Measurements from ENCODE around the gene IGSF21.

The IGSF21 gene

DNA sequence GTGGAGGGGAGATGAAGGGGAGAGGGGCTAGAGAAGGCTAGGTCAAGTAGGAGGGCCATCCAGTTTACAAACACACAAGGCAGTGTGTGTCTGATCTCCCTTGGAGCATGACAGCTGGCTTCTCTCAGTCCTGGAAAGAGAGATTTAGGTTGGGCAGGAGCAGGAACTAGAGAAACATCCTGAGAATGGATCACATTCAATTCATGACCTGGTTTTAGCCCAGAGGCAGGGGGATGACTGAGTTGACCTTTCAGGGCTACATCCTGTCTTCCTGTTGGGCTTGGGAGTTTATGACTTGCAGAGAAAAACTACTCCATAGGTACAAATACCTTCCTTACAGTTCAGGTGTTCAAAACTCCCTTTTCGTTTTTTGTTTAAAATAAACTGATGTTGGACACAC is 97.0 kb downstream of the IGSF21 start:
- DNase-seq, result no peak

DNA sequence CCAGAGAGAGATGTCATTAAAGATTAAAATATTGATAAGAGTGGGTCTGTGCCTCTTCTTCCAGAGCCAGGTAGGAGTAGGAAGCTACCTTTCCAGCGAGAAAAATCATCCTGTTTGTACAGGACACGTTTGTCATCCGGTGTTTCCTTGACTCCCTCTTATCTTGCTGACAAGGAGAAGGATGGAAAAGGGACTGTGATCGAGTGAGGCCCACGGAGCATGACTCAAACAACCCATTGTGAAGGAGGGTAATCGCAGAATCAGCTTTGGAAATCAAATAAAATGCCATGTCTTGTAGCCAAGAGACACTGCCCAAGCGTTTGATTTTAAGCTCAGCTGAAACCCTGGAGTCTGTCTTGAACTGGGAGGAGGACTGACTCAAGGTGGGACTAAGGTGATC is 97.7 kb downstream of the IGSF21 start:
- DNase-seq, result no peak

DNA sequence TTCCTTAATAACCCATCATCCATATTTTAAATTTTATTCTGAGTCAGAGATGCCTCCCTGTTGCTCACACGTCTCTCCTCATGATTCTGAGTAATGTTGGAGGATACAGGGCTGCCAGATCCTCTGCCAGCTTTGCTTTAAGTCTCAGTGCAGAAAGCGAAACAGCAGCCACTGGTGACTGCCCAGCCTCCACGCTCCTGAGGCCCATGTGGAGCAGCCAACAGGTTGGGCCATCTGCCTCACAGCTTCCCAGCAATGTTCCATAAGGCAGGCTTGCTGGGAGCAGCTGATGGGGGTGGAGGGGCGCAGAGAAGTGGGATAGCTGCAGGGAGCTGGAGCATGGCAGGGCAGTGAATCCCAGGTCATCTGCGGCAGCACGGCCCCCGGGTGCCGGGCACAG is 104.2 kb downstream of the IGSF21 start:
- DNase-seq, result peak in 15 of 56 donors; percentile 2 to 39 (median 13)

DNA sequence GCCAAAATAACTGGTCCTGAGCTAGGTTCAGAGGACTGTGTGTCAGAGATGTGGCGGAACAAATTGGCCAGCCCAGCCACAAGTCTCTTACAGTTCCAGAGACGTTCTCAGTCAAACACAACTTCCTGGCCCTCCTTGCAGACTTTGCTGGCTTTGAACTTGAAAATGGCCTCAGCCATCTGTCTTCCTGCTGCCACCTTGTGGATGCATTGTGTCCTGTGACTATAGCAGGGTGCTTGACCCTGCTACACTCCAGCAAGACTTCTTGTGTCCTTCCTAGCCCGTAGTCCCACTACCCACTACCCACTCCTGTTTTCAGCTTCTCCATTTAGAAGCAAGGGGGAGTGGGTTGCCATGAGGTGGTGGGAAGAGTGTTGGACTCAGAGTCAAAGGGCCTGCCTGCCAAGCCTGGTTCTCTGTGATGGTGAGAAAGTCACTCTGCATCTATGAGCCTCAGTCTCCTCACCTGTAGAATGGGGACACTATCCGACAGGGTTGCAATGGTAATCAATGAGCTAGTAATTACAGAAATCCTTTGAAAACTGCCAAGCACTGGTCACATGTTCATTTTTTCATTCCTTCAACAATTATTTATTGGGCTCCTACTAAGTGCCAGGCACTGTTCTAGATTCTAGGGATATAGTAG is 109.9 kb downstream of the IGSF21 start:
- peak in 1 of 56 donors; percentile 28 for DNase-seq

DNA sequence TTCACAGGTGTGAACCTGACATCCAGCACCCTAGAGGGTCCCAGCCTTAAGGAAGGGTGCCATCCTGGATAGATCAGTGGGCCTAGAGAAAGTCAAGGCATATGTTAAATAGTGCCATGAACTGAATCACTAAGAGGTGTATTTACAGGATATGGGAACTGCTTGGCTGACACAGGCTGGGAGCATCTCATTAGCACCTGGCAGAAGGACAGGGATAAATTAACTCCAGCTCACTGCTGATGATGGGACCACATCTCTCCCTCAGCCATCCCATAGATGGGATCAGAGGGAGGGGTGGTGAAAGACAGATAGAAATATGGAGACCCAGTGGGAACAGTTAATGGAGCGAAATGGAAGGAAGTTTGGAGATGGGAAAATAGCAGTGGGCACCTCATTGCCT is 122.0 kb downstream of the IGSF21 start:
- no peak for DNase-seq

DNA sequence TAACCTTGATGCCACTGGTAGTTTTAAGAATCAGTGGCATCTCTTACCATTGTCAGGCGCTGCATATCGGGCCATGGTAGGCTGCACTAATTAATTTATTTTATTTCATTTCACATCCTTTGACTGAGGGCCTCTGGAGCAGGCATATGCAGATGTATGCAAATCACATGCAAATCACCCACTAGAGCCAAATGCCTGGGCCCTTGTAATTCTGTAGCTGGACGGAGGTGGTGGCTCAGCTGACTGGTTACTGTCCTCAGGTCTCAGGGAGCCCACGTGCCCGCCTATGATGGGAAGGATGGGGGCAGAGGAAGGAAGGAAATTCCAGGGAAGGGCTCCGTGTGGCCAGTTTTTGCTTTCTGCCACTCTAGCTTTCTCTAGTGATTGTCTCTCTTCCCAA is 122.7 kb downstream of the IGSF21 start:
- peak in 5 of 56 donors; percentile 1 to 28 (median 15) for DNase-seq

DNA sequence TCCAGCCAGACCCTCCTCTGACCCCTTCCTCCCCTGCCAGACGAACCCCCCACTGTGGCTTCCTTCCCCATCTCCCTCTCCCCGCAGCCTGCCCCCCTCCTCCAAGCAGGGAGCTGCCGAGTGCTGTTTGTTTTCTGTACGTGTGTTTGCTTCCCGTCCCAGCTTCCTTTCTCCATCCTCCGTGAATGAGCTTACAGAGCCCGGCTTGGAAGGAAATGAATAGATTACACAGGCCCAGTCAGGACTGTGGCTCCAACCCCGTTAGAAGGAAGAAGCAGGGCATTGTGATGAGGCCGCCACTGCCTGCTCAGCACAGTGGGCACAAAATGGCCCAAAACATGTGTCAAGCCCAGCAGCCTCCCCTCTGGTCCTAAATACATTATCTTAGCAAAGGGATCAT is 123.2 kb downstream of the IGSF21 start:
- peak in 47 of 56 donors; percentile 6 to 76 (median 44) for DNase-seq

DNA sequence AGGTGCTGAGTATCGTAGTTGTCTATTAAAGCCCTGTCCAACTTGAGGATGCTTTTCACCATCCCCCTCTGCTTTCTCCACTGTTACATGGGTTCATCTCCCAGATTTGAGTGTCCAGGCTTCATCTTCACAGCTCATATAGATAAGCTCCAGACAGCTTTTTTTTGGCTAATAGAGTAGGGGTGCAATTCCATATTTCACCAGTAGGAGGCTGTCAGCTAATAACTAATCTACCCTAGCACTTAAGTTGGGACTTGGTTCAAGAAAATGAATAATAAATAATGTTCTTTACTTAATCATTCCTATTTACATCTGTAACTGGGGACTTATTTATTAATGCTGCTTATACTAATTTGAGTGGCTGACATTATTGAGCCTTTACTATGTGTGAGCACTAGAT is 124.5 kb downstream of the IGSF21 start:
- DNase-seq, result no peak

DNA sequence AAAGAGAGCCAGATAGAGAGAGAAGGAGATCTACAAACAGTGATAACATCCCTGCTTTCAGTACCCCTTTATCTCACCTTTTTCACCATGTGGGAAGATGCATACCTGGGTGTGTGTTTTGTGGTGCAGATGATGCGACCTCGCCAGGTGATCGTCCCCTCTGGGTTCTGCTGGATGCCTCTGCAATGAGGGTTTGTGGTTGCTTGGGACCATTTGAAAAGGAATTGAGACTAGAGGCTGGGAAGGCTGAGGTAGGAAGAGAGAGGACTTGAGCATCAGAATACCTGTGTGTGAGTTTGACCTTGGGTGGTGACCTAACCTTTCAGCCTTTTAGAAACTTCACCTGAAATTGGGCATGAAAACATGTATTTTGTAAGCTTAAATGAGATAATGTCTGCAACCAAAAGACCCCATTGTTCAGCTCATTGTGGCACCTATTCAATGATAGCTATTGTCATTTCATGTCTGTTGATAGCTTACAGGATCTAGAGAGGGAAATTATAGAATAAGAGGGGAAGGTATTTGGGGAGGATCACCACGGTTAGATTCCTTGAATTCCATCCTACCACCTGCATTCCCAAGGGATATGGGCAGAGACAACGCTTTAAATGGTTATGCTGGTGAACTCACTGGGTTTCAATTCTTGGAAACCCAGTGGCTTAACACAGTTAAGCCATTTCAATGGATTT is 125.7 kb downstream of the IGSF21 start:
- DNase-seq, result no peak

DNA sequence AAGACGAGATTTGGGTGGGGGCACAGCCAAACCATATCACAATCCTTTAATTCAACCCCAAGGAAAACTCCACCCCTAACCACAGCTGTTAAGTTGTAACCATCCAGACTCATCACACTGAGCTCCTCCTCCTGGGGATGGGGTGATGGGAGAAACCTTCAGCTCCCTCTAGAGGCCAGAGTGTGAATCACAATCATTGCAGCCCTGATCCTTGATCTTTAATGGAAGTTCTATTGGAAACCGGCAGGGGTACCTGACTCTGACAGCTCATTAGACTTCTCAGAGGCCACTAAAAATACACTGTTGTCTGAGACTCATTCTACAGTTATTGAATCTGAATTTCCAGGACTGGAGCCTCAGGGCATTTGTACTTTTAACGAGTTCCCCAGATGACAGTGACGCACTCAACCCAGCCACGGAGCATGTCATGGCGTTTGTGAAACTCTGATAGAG is 127.2 kb downstream of the IGSF21 start:
- peak in 29 of 56 donors; percentile 1 to 48 (median 12) for DNase-seq

DNA sequence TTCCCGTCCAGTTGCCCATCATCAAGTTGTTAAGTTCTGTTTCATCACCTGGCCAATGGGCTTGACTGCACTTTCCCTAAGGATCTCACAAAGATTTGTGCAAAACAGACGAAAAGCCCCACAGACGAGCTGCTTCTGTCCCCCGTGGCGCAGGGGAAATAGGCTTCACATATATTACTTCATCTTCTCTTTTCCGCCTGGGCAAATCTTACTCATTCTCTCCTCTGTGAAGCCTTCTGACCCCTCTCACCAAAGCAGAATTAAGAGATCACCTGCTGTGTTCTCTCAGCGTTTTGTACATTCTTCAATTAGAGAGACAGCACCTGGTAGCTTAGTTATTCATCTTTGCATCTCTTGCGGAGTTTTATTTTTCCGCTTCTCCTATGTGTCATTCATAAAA is 129.8 kb downstream of the IGSF21 start:
- no peak for DNase-seq

DNA sequence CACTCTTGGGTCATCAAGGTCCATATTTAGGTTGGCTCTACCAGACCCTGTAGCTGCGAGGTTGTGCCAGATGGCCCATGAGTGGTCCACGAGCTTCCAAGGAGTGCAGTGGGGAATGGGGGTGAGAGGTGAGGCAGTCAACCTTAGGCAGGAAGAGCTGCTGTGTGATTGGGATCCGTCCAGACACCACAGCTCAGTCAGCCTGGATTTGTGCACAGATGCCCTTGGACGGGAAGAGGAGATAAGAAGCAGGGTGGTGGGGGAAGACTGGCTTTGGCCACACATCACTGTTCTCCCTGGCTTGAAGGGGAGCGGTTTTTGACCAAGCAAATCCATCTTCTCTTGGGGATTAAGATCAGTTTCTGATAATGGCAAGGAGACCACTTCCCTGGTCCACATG is 130.6 kb downstream of the IGSF21 start:
- no peak for DNase-seq

DNA sequence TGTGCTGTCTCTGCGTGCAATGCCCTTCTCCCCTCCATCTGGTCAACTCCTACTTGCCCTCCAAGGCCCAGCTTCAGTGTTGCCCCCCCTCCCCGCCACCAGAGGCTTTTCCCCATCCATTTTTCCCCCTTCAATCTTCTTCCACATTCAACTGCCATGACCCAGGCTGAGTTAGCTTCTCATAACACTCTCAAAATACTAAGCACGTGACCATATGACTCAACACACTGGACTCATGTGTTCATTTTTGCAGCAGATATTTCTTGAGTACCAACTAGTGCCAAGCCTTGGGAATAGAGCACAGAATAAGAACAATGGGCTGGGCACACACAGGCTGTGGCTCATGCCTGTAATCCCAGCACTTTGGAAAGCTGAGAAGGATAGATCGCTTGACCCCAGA is 132.1 kb downstream of the IGSF21 start:
- no peak for DNase-seq

DNA sequence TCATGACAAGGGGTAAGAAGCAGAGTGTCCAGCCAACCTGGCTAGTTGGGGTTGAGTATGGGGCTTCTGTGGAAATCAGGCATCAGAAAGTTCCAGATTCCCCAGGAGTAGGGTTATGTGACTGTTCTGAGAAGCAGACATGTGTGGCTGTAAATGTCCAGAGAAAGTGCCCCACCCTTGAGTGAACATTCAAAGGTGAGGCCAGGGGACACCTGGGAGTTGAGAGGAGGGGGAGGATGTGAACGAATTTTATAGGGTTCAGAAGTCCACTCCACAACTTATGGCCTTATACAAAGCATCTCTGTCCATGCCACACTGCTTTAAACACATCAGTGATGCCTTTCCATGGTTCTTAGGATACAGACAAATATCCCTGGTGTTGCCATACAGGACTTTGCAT is 133.3 kb downstream of the IGSF21 start:
- DNase-seq, result no peak

DNA sequence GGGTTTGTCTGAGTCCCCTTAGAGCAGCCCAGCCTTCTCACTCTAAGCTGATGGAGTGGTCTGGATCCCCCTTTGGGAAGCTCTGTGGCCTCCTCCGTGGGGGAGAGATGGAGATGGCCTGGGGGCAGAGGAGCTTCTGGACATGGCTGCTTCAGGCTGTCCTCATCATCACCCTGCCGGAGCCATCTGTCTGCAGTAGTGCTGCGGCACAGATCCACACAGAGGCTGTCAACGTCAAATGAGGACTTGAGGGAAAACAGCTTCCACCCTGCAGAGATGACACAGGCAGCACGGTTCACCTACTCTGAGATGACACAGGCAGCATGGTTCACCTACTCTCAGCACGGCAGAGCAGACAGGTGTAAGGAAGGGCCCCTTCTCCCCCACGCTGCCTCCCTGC is 134.3 kb downstream of the IGSF21 start:
- no peak for DNase-seq

DNA sequence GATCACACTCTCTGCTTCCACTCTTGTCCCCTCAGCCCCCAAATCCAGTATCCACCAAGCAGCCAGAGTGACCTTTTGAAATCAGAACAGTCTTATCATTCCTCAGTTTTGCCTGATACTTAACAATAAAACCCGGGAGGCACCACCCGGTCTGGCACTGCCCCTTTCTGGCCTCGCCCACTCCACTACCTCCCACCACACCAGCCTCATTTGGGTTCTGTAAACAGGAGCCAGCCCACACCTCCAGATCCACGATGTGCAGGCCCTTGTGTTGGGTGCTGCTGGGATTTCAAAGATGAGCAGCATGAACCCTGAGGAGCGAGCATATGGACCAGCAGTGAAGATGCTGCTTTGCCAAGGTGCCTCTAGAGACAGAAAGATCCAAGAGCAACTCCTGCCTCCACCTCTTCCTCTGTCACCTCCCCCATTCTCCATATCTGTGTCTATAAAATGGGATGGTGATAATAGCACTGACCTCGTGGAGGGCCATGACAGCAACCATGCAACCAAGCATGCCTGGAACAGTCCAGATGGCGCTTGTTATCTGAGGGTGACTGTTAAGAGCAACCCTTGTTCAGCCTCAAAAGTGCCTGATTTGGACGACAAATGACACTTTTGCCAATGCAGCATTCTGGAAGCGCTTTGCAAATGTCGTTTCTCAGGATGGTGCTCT is 136.0 kb downstream of the IGSF21 start:
- DNase-seq, result no peak

DNA sequence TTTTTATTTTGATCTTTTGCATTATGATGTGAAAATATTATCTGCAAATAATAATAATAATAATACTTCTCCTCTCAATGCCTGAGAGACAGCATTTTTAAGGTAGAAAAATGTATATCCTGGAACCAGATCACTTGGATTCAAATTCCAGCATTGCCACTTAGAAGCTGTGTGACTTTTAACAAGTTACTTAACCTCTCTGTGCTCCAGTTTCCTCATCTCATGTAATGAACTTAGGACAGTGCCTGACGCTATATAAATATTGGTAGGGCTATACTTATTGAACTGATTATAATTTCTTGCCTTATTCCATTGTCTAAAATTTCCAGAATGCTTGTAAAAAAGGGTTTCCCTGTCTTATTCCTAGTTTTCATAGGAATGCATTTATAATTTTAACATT is 137.2 kb downstream of the IGSF21 start:
- DNase-seq, result no peak

DNA sequence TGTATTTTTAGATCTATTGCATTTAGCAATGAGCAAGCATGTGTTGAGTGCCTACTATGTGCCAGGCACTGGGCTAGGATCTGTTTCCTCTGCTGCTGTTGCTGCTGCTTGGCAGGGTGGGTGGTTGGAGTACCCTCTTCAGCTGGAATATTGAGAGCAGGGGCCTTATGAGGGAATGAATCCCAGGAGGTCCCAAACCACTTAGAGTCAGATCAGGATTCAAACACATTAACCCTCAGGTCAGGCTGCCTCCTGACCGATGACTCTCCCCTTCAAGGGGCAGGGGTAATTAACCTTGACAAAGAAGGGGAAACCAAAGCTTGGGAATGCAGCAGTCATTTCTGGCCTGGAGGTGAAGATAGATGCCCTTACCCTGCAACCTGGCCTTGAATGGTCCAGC is 138.0 kb downstream of the IGSF21 start:
- no peak for DNase-seq

DNA sequence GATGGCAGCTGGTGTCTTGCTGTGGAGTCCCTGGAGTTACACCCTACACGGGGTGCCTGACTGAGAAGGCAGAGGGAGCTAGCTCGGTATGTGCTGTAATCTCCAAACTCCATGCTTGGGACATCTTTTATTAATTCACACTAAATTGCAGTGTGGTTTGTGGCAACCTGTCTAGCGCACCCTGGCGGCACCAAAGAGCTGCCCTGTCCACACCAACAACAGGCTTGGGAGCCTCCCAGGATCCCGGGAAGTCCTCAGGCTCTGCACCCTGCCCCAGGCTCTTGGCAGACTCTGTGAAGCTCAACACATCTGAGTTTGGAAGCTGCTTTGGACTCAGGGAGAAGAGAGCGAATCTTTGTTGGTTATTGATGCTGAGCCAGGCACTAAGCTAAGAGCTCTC is 138.9 kb downstream of the IGSF21 start:
- no peak for DNase-seq

DNA sequence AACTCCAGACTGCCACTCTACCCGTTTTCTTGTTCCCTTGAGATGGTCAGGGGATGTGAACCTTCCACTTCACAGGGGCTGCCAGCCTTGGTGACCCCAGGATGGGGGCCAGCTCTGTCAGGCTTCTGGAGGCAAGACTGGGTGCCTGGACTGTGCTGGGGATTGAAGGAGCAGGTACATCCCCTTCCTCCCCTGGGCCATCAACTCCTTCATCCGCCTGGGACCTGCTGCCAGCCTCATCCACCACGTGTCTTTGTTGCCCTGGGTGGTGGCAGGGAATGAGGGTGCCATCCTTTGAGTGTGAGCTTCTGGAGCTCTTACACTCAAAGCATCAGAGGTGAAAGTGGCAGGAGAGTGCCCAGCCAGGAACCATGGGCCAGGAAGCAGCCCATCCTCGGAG is 139.6 kb downstream of the IGSF21 start:
- no peak for DNase-seq

DNA sequence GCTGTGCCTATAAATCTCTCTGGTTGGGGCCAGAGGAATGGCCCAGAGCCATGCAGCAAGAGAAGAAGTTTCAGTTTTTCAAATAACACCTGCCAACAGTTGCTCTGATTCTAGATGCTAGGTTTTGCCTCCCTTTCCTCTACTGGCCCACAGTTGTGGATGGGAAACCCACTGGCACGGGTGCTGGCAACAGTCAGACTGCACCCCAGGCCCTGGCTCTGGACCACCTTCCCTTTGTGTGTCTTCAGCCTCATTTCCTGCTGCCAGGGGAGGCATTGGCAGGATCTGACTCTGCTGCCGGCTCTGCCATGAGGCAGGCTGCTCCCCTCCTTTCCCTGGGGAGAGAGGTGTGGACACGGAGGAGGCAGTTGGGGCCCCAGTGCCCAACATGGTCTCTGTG is 142.0 kb downstream of the IGSF21 start:
- peak in 8 of 56 donors; percentile 4 to 27 (median 13) for DNase-seq

DNA sequence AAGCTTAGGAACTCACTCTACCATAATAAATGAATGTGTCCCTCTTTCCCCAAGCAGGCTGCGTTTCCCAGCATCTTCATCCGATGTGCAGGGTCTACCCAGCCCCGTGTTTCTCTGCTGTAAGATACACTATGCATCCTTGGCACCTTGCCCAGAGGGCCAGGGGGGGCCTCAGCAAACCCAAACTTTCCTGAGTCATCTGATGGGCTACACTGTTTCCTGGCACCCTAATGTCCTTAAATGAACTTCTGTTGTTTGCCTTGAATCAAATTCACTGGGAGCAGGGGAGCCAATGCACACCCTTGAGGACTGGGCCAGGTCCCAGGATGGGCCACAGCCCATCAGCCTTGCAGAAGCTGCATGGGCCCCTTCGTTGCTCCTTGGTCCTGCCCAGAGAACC is 145.5 kb downstream of the IGSF21 start:
- DNase-seq, result no peak

All from nucleus accumbens (tissue), 56 donors.